Daoy (cell line): ENCODE measurements around the gene SLIRP. TPM values are rescaled to one million over a fixed set of nuclear protein-coding genes. Genes with fewer than 3 reads are reported as not detected.
"Not testable (repeated sequence)": the region's sequence is repeated elsewhere in the genome, so short reads cannot be mapped to it uniquely, and the experiment has no call there.

Experiments
- DNase-seq: peaks from one replicate; pipeline ENCODE4 v3.0.0-alpha.2; 2015; ENCODE audit warnings: low read depth
- total RNA-seq: library from RNA; depleted of rRNA; stranded (reverse); fragments of >200 nt; shearing (Covaris generic); gene quantifications from 2 replicates; pipeline ENCODE4 v1.2.3, GENCODE V29; 2014; rRNA removed

Gene SLIRP
- total RNA-seq, 1 experiment from 2014 or later, result 1,732 TPM

GRCh38 chr14:77746064-77746702 is 38.3 kb downstream of the SLIRP start:
- DNase-seq, result no peak

- DNase-seq, result not testable (repeated sequence)
These were observed 39.5 kb downstream of the SLIRP start for GRCh38 chr14:77747425-77747824.

- DNase-seq, result no peak
These were observed 44.4 kb downstream of the SLIRP start for GRCh38 chr14:77752266-77752665.

DNA sequence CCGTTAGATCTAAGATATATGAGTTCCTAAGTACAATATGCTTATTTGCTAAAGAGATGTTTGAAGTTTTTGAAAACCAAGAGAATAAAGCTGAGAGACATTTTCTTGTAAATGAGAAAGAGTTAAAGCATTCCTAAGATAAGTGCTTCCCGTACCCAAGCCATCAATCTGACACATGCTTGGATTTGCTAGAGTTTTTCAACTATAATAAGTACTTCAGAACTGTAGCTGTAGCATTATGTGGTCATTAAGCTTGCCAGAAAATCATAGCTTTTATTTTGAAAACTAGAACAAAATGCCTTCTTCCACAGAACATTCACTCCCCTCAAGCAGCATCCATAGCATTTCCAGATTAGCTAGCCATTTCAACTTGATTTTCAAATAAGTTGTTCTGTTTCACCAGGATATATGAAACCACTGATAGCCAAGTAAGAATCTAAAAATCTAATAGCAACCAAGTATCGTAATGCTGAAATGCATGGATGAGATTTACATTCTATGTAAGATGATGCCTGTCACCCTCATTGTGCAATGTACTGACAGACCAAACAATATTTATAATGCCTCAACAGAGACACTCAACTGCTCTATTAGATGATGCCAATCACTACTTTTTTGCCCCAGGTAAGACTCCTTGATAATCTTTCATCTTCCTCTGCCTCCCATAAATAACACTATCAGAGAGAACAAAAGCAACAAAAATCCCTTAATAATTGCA is 45.1 kb downstream of the SLIRP start:
- DNase-seq, result no peak

GRCh38 chr14:77760381-77761204 is 52.7 kb downstream of the SLIRP start, which contains the start of gene SNW1:
SNW1 (minus strand) TSS chr14:77761156; CDS start chr14:77761127, 29 bp downstream.
- DNase-seq, result peak; percentile 97

DNA sequence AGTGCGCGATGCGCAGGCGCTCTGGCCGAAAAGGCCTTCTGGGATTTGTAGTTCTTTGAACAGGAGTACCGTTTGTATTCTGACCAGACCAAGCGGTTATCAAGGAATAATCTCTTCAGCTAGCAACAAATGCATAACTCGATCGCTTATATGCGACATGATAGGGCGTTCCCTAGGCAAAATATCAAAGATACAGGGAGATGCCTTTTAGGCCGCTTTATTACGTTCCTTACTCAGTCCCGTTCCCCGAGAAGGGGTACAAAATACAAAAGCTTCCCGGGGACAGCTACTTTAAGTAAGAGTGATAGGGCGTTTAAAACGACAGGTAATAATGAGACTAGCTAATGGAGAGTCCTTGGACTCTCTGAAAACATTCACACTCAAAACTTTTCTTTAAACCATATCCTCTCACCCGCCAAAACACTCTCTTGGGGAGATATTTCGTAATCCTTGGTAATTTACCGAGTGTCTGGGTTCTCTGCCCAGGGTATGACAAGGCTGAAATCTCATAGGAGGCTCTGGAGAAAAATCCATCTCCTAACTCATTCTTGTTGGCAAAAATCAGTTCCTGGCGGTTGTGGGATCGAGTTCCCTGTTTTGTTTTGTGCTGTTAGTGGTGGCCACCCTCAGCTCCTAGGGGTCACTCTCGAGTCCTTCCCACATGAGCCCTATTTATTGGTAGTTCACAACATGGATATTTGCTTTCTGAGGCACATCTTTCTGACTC is 53.5 kb downstream of the SLIRP start:
- peak; percentile 49 for DNase-seq

DNA sequence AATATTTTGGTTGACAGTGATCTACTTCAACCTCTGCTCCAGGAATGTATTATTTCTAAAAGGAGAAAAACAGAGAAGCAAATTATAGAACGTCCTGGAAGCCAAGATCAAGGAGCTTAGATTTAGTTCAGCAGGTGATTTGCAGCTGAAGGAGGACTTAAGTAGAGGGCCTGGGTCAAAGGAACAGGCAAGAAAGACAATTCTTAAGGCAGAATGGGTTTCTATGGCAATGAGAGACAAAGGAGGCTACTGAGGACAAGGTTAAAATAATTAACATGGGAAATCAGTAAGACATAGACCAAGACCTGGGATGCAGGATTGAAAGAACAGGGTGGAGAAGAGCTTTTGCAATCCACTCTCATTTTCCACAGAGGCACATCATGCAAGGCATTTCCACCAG is 55.4 kb downstream of the SLIRP start:
- DNase-seq, result no peak

DNA sequence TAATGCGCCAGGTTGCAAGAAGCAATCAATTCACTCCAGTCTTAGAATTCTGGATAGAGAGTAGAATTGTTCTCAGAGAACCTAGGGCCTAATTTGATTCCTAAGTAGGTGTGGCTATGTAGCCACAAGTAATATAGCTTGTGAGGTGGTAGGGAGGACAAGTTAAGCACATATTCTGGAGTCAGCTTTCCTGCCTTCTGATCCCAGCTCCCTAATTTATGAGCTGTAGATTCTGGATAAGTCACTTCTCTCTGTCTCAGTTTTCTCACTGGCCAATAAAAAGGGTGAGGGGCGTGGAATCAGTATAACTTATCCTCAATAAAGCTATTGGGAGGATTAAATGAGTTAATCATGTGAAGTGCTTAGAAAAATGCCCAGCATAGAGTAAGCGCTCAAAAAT is 56.1 kb downstream of the SLIRP start:
- no peak for DNase-seq

Other genes with a start within 250 kb of the SLIRP start
- gene ISM2, start 209.3 kb upstream of the SLIRP start, total RNA-seq, result 1.3 TPM in 1 of 2 replicates, not detected in the other
- gene SPTLC2, start 91.5 kb upstream of the SLIRP start, total RNA-seq, result 19.5 and 26.3 TPM in 2 replicates
- 17.9 and 25.2 TPM in 2 replicates for gene ALKBH1, start 80 bp upstream of the SLIRP start, total RNA-seq
- 133 and 175 TPM in 2 replicates for gene SNW1, start 53.1 kb downstream of the SLIRP start, total RNA-seq
- gene ADCK1, start 92.0 kb downstream of the SLIRP start, total RNA-seq, result 1.4 and 5.4 TPM in 2 replicates